GM21423 (cell line): ENCODE results near the gene REEP2.
A peak's percentile ranks its signal among the peaks of the same experiment; 100 is the strongest.

Experiments used
- ATAC-seq: cut with Tn5 transposase; IDR thresholded peaks from one replicate; pipeline ENCODE4 v1.9.1; 2021; ENCODE audit warnings: mild to moderate bottlenecking, moderate library complexity; ENCODE audit not compliant: unreplicated experiment

Gene REEP2

GRCh38 chr5:138448481-138449398, 9.9 kb downstream of the REEP2 start:
- no peak for ATAC-seq

- ATAC-seq, result peak; percentile 71
These were observed 10.8 kb downstream of the REEP2 start for GRCh38 chr5:138449501-138450239.

GRCh38 chr5:138450971-138451370, 12.1 kb downstream of the REEP2 start:
- no peak for ATAC-seq

- no peak for ATAC-seq
These were observed 13.9 kb downstream of the REEP2 start for GRCh38 chr5:138452720-138453119.

- no peak for ATAC-seq
These were observed 14.7 kb downstream of the REEP2 start for GRCh38 chr5:138453590-138453989.

GRCh38 chr5:138454121-138454520, 15.3 kb downstream of the REEP2 start:
- ATAC-seq, result no peak

GRCh38 chr5:138455232-138455930, 16.5 kb downstream of the REEP2 start:
- no peak for ATAC-seq

GRCh38 chr5:138457531-138458275, 18.8 kb downstream of the REEP2 start:
- ATAC-seq, result no peak

GRCh38 chr5:138458384-138458783, 19.5 kb downstream of the REEP2 start:
- no peak for ATAC-seq

GRCh38 chr5:138458856-138459255, 20.0 kb downstream of the REEP2 start:
- no peak for ATAC-seq

GRCh38 chr5:138459311-138459933, 20.6 kb downstream of the REEP2 start:
- ATAC-seq, result peak; percentile 29

- no peak for ATAC-seq
These were observed 21.3 kb downstream of the REEP2 start for GRCh38 chr5:138460032-138460693.

- no peak for ATAC-seq
These were observed 22.7 kb downstream of the REEP2 start for GRCh38 chr5:138461343-138462125.

- ATAC-seq, result no peak
These were observed 24.7 kb downstream of the REEP2 start for GRCh38 chr5:138463419-138464007.

GRCh38 chr5:138464008-138464387, 25.1 kb downstream of the REEP2 start:
- ATAC-seq, result peak; percentile 55

- peak; percentile 74 for ATAC-seq
These were observed 25.8 kb downstream of the REEP2 start for GRCh38 chr5:138464388-138465260.

GRCh38 chr5:138465261-138466124, 26.6 kb downstream of the REEP2 start, which contains the start of gene EGR1:
EGR1 (plus strand) TSS chr5:138465479; CDS start chr5:138465762, 283 bp downstream.
- ATAC-seq, result peak; percentile 48
